Stimulated activated CD4-positive, alpha-beta T cell treated with anti-CD3 and anti-CD28 coated beads, Interleukin-4, amount 100 ng/mL, for 4 hours (primary cell): ENCODE measurements around the gene PLPPR1.

Experiments used
- DNase-seq, 2 experiments: peaks; one replicate each; pipeline ENCODE4 v3.0.0-alpha.2; 2020

Gene PLPPR1

DNA sequence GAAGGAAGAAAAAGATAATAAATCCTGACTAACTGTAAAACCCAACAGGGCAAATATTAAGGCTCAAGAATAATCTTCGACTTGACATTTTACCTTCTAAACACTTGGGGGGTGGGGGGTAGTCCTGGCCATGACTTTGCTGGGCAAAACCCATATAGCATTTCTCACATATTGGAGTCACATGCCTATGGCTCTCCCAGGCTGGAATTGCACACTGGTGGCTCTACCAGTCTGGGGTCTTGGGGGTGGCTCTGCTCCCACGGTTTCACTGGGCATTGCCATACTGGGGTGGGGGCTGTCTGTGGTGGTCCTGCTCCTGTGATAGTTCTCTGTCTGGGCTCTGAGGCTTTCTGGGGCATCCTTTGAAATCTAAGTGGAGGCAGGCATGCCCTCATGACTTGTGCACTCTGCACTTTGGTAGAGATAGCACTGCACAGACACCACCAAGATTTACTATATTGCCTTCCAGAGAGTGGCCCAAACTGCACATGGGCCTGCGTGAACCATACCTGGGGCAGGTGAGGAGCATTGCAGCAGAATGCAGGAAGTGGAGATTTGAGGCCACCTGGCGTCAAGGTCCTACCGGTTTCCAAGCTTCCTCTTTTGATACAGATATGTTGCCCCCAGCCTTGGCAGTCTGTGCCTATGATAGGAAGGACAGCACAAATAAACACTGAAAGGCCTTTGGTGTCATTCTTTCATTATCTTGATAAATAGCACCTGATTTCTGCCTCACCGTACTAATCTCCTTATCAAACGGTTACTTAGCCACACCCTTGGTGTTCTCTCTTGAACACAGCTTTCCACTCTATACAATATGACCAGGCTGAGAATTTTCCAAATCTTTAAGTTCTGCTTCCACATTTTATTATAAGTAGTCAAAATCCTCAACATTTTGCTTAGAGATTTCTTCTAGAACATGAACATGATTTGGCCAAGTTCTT is 326.5 kb downstream of the PLPPR1 start:
- no peak for DNase-seq

DNA sequence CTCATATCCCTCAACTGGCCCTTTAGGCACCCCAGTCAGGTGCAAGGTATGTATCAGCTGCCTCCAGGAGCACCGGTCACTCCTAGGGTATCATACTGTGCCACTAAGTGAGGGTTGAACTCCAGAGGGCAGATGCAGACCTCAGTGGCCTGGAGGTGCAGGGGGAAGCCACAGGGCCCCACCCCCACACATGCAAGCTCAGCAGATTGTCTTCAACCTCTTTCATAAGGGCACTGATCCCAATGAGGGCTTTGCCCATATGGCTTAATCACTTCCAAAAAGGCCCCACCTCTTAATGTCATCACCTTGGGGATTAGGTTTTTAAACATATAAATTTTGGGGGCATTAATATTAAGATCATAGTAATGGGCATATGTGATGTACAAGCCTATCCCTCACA is 328.1 kb downstream of the PLPPR1 start:
- no peak for DNase-seq

DNA sequence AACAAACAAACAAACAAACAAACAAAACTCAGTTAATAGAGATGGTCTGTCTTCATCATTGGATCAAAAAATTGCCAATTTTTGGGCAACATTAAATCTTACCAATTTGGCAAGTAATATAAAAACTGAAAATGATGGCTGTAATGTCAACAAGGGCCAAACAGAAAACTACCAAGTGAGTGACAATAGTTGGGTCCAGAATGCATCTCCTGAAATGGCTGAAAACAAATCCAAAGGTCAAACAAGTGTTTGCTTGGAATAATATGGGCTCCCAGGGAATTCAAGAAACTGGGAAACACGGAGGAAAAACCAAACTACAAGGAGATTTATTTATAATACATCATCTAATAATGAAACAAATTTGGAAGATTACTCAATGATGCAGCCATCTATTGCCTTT is 331.2 kb downstream of the PLPPR1 start:
- DNase-seq, result no peak

DNA sequence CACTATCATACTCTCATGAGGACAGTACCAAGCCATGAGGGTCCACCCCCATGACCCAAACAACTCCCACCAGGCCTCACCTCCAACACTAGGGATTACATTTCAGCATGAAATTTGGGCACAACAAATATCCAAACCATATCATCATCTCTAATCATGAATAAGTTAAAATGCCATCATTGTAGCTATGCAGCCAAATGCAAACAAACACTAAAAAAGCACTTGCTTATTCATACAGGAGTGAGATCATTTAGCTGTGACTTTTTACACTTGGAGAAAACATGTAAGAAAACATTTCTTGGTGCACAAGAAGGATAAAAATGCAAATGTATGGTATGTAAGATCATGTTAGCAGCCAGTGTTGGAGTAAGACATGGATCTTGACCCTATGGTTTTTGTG is 332.1 kb downstream of the PLPPR1 start:
- DNase-seq, result no peak

DNA sequence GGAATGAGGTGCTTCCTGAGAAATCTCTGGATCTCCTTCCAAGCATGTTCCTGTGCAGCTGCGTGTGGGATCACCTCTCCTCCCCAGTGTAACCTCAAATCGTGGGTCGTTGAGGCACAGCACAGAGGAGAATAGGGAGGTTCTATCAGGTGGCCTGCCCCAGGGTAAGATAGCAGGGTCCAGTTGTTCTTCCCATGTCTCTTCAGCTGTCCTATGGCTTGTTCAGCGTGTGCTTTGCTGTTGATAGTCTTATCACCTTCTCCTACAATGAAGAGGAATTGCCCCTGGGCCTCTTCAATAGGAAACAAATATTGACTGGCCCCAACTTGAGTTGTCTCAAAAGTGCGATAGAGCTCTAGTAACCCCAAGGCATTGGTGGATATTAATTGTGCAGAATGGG is 333.9 kb downstream of the PLPPR1 start:
- DNase-seq, result no peak

DNA sequence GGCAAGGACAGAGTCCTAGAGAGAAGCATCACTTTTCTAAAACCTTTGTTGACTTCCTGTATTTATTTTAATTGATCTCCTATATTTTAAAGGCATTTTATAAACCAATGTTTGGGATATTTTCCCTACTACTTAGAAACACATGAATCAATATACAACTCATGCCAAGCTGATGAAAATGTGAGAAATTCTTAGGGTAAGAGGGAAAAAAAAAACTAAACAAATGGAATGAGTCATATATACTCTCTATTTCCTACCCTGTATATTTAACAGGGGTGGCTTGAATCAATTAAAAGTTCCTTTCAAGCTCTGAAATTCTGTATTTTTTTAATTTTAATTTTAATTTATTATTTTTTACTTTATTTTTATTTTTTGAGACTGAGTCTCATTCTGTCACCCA is 336.7 kb downstream of the PLPPR1 start:
- DNase-seq, result no peak

DNA sequence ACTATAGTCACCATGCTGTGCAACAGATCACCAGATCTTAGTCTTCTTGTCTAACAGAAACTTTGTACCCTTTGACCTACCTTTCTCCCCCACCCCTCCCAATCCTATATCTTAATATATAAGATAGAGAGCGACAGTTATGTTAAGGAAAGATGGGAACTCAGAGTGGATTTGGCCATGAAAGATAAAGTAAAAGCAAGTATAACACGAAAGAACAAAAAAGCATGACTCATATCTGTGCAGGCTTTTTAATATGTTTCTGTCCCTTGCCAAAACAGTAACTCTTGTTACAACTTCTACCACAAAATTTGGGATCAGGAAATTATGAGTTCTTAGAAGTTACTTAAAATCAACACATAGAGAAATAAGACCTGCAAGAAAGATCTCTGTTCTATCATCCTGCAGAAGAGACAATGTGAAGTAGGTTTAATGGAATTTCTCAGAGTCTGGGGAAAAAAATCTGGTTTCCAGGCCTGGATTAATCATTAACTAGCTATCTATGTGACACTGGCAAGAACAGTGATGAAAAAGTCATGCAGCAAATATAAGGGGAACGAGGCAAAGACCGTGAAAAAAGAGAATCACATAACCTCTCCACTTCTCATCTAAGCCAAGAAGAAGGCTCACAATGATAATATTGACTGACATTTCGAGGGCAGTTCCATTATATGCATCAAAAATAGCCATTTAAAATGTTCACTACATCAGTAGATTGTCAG is 337.7 kb downstream of the PLPPR1 start:
- no peak for DNase-seq

DNA sequence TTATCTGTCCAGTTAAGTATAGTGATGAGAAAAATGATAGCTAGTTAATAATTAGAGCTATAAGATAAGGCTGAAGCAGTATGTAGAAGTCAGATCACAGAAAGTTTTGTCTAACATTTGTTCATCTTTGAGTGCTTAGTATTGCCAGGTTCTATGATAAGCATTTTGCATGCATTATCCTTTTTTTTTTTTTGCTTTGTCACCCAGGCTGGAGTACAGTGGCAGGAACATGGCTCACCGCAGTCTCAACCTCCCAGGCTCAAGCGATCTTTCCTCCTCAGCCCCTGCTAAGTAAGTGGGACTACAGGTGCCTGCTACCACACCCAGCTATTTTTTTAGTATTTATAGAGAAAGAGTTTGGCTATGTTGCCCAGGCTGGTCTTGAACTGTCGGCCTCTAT is 338.8 kb downstream of the PLPPR1 start:
- DNase-seq, result no peak

DNA sequence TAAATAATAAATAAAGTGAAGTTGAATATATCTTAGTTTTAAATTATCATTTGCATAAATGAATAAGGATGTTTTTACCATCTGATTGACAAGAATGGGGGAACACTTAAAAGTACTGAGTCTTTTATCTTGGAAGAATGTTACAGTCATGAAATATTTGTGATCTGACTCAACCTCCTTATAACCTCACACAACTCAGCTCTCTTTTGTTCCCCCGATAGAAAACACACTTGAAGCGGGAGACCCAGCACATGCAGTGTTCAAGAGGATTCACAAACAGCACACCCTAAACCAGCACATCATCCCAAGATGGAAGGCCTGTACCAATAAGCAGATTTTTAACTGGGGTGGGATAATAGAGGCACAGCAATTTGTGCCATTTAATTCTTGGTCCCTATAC is 340.8 kb downstream of the PLPPR1 start:
- DNase-seq, result no peak

DNA sequence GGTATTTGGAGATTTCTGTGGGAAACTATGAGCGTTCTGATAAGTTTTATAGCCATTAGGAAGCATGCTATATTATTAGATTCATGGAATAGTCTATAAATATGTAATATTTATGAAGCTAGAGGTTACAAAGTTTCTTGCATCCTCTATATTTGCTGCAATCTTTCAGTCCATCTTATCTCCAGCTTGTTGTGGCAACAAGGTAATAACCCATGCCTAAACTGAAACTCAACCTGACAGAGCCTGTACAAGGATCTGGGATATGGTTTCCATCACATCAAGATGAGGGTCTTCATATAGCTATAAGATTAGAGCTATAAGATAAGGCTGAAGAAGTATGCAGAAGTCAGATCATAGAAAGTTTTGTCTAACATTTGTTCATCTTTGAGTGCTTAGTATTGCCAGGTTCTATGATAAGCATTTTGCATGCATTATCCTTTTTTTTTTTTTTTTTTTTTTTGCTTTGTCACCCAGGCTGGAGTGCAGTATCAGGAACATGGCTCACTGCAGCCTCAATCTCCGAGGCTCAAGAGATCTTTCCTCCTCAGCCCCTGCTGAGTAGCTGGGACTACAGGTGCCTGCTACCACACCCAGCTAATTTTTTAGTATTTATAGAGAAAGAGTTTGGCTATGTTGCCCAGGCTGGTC is 341.5 kb downstream of the PLPPR1 start:
- no peak for DNase-seq

DNA sequence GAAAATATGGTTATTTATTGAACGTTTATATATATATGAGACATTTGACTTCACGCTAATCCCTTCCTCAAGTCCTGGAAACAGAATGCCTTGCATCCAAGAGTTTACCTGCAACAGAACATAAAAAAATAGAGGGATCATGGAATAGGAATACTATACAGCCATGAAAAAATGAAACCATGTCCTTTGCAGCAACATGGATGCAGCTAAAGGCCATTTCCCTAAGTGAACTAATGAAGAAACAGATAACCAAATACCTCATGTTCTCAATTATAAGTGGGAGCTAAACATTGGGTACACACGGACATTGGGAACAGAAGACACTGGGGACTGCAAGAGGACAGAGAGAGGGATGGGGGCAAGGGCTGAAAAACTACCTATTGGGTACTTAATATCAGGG is 343.3 kb downstream of the PLPPR1 start:
- DNase-seq, result no peak

DNA sequence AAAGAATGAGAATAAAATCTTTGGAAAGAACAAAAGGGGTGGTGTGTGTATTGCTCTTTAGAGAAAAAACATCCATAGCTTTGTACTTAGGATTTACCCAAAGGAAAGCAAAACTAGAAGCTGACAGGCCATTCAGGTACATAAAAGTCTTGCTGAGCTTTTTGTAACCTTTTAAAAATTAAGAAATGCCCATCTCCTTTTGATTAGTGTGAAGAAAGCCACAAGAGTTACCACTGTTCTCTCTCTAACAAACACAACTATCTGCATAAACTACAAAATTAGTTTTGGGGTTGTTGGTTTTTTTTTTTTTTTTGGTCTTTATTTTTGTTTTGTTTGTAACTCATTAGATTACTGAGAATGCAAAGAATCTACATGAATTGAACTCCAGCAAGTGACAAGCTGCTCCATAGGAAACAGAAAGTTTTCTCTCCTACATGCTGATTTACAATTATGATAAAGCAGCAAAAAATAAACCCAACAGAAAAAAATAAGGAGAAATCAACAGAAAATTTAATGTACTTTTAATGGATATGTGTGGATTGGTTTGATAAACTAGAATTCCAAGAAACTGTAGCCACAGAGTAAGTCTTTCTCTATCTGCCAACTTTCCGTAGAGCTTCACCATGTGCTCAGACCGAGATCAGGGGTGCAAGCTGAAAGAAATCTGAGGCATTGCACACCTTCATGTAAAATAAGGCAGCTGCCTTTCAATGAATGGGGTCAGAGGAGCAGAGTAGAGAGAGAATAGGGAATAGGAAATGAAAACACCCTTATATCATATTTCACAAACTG is 344.0 kb downstream of the PLPPR1 start:
- DNase-seq, result no peak
